Stimulated activated CD4-positive, alpha-beta T cell treated with anti-CD3 and anti-CD28 coated beads, TNF-alpha, amount 100 ng/mL, for 48 hours (primary cell): ENCODE results near the gene ACOT11.

Experiments used
- DNase-seq, 3 donors: peaks; one replicate each; pipeline ENCODE4 v3.0.0-alpha.2; 2020; ENCODE audit warnings: low read depth in 3 of 3

Gene ACOT11

GRCh38 chr1:54537611-54538010, 10.4 kb upstream of the ACOT11 start:
- no peak for DNase-seq

- no peak for DNase-seq
Measured at GRCh38 chr1:54538538-54538937, 9.5 kb upstream of the ACOT11 start.

- DNase-seq = no peak
Measured at GRCh38 chr1:54540582-54541295, 7.3 kb upstream of the ACOT11 start.

- peak; percentile 27 to 49 (median 31) for DNase-seq
Measured at GRCh38 chr1:54542120-54542961, 5.7 kb upstream of the ACOT11 start.

- no peak for DNase-seq
Measured at GRCh38 chr1:54542962-54543539, 5.0 kb upstream of the ACOT11 start.

- no peak for DNase-seq
Measured at GRCh38 chr1:54543729-54544496, 4.1 kb upstream of the ACOT11 start.

GRCh38 chr1:54545916-54546635, 2.0 kb upstream of the ACOT11 start:
- no peak for DNase-seq

GRCh38 chr1:54546651-54547401, 1.2 kb upstream of the ACOT11 start:
- no peak for DNase-seq

GRCh38 chr1:54548389-54549044, 489 bp downstream of the ACOT11 start:
- no peak for DNase-seq

GRCh38 chr1:54549181-54549924, 1.3 kb downstream of the ACOT11 start:
- DNase-seq = no peak

- no peak for DNase-seq
Measured at GRCh38 chr1:54551891-54552290, 3.9 kb downstream of the ACOT11 start.

GRCh38 chr1:54553602-54554313, 5.7 kb downstream of the ACOT11 start:
- DNase-seq = no peak

GRCh38 chr1:54556110-54556509, 8.1 kb downstream of the ACOT11 start:
- DNase-seq = no peak

GRCh38 chr1:54557671-54558355, 9.8 kb downstream of the ACOT11 start:
- DNase-seq = no peak

- no peak for DNase-seq
Measured at GRCh38 chr1:54558434-54559030, 10.5 kb downstream of the ACOT11 start.

GRCh38 chr1:54559111-54559548, 11.1 kb downstream of the ACOT11 start:
- DNase-seq = no peak

- DNase-seq = no peak
Measured at GRCh38 chr1:54559771-54560231, 11.8 kb downstream of the ACOT11 start.
